COR-L47 (cell line): Measurements from ENCODE around the gene ATG2B.
A peak's percentile ranks its signal among the peaks of the same experiment; 100 is the strongest.
"Not testable (repeated sequence)": the region's sequence is repeated elsewhere in the genome, so short reads cannot be mapped to it uniquely, and the experiment has no call there.

ENCODE experiments used
- DNase-seq: peaks from one replicate; lab custom pipeline; 2025; lab: John Stamatoyannopoulos, UW

The ATG2B gene

GRCh38 chr14:96252323-96252998, 110.7 kb downstream of the ATG2B start:
- DNase-seq: no peak

- DNase-seq: no peak
Observed at GRCh38 chr14:96251656-96252155, 111.4 kb downstream of the ATG2B start.

- DNase-seq: no peak
Observed at GRCh38 chr14:96250485-96250884, 112.7 kb downstream of the ATG2B start.

GRCh38 chr14:96249029-96249428, 114.1 kb downstream of the ATG2B start:
- no peak for DNase-seq

- DNase-seq: no peak
Observed at GRCh38 chr14:96247031-96247430, 116.1 kb downstream of the ATG2B start.

GRCh38 chr14:96246539-96246847, 116.6 kb downstream of the ATG2B start:
- DNase-seq: no peak

- no peak for DNase-seq
Observed at GRCh38 chr14:96245710-96246538, 117.2 kb downstream of the ATG2B start.

GRCh38 chr14:96245074-96245473, 118.1 kb downstream of the ATG2B start:
- DNase-seq: not testable (repeated sequence)

GRCh38 chr14:96243785-96244184, 119.4 kb downstream of the ATG2B start:
- no peak for DNase-seq

- DNase-seq: no peak
Observed at GRCh38 chr14:96242126-96242525, 121.0 kb downstream of the ATG2B start.

- no peak for DNase-seq
Observed at GRCh38 chr14:96240641-96241040, 122.5 kb downstream of the ATG2B start.

GRCh38 chr14:96239711-96240141, 123.4 kb downstream of the ATG2B start:
- DNase-seq: no peak

GRCh38 chr14:96238676-96239265, 124.4 kb downstream of the ATG2B start:
- no peak for DNase-seq

GRCh38 chr14:96237641-96238040, 125.5 kb downstream of the ATG2B start:
- DNase-seq: no peak

- DNase-seq: peak; percentile 5
Observed at GRCh38 chr14:96235426-96235825, 127.7 kb downstream of the ATG2B start.

- no peak for DNase-seq
Observed at GRCh38 chr14:96233661-96234060, 129.5 kb downstream of the ATG2B start.

GRCh38 chr14:96232506-96232905, 130.6 kb downstream of the ATG2B start:
- DNase-seq: no peak

- DNase-seq: no peak
Observed at GRCh38 chr14:96231526-96232130, 131.5 kb downstream of the ATG2B start.

GRCh38 chr14:96231056-96231455, 132.1 kb downstream of the ATG2B start:
- DNase-seq: no peak

GRCh38 chr14:96229315-96229714, 133.8 kb downstream of the ATG2B start:
- DNase-seq: no peak
